CD4-positive, alpha-beta T cell treated with Interleukin-17A for 4 hours (primary cell): ENCODE results near the gene GDF3.
"Not testable (repeated sequence)": the region's sequence is repeated elsewhere in the genome, so short reads cannot be mapped to it uniquely, and the experiment has no call there.

ENCODE experiments used
- DNase-seq: peaks from one replicate; pipeline ENCODE4 v3.0.0-alpha.2; 2020; ENCODE audit warnings: mixed read lengths

The GDF3 gene

DNA sequence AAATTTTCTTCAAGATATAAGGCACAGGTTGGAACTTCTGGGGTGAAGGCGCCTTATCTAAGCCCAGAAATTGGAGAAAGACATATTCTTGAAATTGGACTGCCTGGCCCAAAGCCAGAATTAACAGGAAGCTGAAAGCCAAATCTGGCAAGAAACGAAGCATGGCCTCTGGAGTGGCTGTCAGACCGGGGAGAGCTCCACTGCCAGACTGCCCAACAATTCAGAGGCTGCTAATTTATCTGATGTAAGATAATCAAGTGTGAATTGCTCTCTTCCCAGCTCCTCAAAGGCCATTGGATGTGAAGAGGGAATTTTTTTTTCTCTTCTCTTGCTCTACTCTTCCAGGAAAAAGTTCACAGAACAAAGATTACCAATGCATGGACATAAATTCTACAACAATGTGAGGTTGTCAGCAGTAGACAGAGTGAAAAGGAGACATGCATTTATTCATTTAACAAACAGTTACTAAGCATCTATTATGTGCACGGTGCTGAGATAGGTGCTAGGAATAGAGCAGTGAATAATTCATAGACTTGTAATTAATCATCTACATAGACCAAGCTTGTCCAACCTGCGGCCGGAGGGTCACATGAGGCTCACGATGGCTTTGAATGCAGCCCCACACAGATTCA, at the start of gene GDF3:
GDF3 (minus strand) TSS at position 210 of the 632 bp plus-strand sequence; CDS start at position 163, 47 bp downstream.
- no peak for DNase-seq

- no peak for DNase-seq
Measured at GRCh38 chr12:7732993-7733392, 37.4 kb upstream of the GDF3 start.

- DNase-seq = no peak
Measured at GRCh38 chr12:7731486-7731885, 35.9 kb upstream of the GDF3 start.

GRCh38 chr12:7730984-7731383, 35.4 kb upstream of the GDF3 start:
- DNase-seq = not testable (repeated sequence)

DNA sequence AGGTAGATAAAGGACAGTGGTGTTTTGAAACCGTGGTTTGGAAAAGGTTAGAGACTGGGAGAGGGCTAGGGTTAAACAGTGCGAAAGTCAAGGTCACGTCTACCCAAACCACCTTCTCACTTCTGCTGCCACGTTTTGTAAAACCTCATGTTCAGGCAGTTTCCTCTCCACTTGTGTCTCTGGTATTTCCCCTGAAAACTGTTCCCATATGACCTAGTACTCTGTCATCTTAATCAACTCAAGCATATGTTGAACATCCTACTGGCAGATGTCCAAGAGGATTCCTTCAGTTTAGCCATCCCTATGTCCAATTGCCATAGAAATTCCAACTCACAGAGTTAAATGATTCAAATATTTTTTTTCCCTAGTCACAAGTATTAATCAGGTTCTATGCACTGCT, 34.2 kb upstream of the GDF3 start:
- no peak for DNase-seq

- no peak for DNase-seq
Measured at GRCh38 chr12:7723926-7724325, 28.4 kb upstream of the GDF3 start.

- DNase-seq = no peak
Measured at GRCh38 chr12:7719946-7720730, 24.6 kb upstream of the GDF3 start.

GRCh38 chr12:7716381-7716780, 20.8 kb upstream of the GDF3 start:
- DNase-seq = no peak

- no peak for DNase-seq
Measured at GRCh38 chr12:7712841-7713442, 17.4 kb upstream of the GDF3 start.

DNA sequence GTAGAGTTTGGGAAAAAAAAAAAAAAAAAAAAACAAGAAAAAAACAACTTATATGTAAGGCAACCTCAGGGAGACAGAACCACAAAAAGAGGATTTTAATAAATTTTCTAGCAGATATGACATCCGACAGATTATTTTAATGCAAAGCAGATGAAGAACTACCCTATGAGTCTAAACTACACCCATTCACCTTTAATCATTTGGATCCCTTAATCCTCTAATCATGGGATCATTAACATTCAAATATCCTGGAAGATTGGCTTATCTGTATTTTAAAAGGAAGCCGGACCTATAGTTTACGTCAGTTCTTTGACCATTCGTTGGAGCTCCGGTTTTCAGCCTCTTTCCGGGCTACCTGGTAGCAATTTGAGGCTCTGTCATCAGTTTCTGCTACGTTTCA, 15.6 kb upstream of the GDF3 start, which contains the start of gene DPPA3:
DPPA3 (plus strand) TSS at position 301 of the 400 bp plus-strand sequence. CDS start 138 bp downstream, outside the sequence.
- DNase-seq = no peak

DNA sequence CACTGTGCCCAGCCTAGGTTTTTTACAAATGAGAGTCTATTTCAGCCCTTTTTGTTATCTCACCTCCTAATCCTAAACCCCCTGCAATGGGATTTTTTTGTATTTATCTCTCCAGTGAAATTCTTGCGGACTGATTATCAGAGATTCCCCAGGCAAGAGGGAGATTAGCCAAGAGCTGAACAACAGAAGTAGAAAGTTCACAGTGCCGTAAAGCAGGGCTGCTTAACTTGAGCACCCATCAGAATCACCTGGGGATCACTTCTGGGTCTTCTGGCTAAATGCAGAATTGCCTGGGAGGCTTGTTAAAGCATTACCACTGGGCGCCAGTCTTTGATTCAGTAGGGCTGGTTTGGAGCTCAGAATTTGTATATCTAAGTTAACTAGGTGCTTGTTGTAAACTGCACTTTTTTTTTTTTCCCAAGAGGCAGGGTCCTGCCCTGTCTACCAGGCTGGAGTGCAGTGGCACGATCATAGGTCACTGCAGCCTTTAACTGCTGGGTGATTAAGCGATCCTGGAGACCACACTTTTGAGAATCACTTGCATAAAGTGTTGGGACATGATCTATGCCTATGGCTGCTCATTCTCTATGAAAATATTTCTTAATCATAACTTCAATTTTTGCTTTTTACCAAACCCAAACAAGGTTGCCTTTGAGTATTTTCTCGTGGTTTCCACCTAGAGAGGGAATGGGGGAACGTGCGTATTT, 14.5 kb upstream of the GDF3 start:
- no peak for DNase-seq

- no peak for DNase-seq
Measured at GRCh38 chr12:7705846-7706245, 10.3 kb upstream of the GDF3 start.

- DNase-seq = no peak
Measured at GRCh38 chr12:7695237-7695560, 376 bp downstream of the GDF3 start.

DNA sequence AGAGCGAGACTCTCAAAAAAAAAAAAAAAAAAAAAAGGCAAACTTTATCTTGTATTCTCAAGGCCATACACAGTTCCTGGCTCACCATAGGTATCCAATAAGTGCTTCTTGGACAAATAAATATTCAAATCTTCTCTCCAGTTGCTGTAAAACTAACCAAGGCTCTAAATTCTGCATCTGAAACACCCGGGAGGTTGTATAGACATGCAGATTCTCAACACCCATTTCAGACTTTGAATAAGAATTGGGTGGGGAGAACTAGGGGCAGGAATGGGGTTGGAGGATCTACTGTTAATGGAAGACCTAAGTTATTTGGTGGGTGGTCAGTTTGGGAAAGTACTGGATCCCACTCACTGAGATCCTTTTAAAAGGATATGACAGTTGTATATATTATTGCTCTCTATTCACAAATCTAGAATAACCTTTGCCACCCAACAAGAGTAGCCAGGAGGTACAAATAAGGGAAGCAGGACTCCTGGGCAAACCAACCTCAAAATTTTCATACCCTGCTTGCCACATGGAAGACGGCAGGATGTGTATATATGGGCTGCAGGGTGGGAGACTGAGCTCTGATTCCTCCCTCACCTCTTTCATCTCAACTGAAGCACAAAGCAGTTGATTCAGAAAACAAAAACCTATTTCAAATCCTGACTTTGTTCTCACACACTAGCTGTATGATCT, 879 bp downstream of the GDF3 start:
- no peak for DNase-seq

GRCh38 chr12:7693793-7694192, 1.8 kb downstream of the GDF3 start:
- DNase-seq = no peak

GRCh38 chr12:7681535-7681934, 14.0 kb downstream of the GDF3 start:
- DNase-seq = no peak

- no peak for DNase-seq
Measured at GRCh38 chr12:7679251-7680045, 16.1 kb downstream of the GDF3 start.

- DNase-seq = no peak
Measured at GRCh38 chr12:7678744-7679143, 16.8 kb downstream of the GDF3 start.

DNA sequence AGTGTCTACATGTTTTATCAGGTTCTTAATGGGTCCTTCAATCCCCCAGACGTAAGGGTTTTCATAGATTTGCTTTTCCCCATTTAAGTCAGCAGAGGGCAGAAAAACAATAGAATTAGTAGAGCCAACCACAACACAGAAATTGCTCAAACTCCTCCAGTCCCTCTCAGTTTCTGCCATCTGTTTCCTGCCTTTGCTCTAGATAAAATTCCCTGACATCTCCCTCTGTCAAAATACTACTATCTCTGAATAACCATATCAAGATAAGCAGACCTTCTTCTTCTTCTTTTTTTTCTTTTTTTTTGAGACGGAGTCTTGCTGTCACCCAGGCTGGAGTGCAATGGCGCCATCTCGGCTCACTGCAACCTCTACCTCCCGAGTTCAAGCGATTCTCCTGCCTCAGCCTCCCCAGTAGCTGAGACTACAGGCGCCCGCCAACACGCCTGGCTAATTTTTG, 18.1 kb downstream of the GDF3 start:
- not testable (repeated sequence) for DNase-seq

DNA sequence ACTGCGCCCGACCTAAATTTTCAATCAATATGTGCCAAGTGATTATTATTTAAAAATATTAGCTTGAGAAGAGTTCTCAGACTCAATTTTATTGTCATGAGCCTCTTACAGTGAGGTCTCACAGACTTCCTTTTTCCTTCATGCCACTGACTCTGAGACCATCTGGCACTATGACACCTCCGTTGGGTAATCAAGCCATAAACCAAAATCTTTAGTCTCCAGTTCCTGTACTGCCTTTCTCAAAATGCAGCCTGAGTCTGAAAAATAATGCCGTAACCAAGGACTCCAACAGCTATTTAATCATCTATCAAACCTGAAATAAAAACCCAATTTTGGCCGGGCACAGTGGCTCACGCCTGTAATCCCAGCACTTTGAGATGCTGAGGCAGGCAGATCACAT, 20.1 kb downstream of the GDF3 start:
- DNase-seq = not testable (repeated sequence)

- DNase-seq = no peak
Measured at GRCh38 chr12:7668171-7668570, 27.4 kb downstream of the GDF3 start.

GRCh38 chr12:7667125-7667524, 28.4 kb downstream of the GDF3 start:
- DNase-seq = no peak
